ENCODE results near the gene WDR45.

DNA sequence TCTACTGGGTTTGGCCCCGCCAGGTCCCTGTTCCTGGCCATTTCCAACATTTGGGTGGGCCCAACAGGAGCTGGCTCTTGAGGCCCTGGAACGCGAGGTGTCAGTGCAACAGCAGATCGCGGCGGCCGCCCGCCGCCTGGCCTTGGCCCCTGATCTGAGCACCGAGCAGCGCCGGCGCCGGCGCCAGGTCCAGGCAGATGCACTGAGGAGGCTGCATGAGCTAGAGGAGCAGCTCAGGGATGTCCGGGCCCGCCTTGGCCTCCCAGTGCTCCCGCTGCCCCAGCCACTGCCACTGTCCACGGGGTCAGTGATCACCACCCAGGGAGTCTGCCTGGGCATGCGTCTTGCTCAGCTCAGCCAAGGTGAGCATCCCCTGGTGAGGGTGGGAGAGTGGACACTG lies 15.4 kb downstream of the WDR45 start:
- TF ChIP-seq, protein P1, sequence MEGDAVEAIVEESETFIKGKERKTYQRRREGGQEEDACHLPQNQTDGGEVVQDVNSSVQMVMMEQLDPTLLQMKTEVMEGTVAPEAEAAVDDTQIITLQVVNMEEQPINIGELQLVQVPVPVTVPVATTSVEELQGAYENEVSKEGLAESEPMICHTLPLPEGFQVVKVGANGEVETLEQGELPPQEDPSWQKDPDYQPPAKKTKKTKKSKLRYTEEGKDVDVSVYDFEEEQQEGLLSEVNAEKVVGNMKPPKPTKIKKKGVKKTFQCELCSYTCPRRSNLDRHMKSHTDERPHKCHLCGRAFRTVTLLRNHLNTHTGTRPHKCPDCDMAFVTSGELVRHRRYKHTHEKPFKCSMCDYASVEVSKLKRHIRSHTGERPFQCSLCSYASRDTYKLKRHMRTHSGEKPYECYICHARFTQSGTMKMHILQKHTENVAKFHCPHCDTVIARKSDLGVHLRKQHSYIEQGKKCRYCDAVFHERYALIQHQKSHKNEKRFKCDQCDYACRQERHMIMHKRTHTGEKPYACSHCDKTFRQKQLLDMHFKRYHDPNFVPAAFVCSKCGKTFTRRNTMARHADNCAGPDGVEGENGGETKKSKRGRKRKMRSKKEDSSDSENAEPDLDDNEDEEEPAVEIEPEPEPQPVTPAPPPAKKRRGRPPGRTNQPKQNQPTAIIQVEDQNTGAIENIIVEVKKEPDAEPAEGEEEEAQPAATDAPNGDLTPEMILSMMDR (IDR thresholded peaks at IDR 0.05), result no peak
- TF ChIP-seq POLR2A (IDR thresholded peaks at IDR 0.05), result no peak

All from lower leg skin (tissue), 3 donors.